GM21367 (cell line): ENCODE results near the gene FGD6.
"Not testable (repeated sequence)": the region's sequence is repeated elsewhere in the genome, so short reads cannot be mapped to it uniquely, and the experiment has no call there.

Experiments
- ATAC-seq: cut with Tn5 transposase; IDR thresholded peaks from one replicate; pipeline ENCODE4 v1.9.1; 2021; ENCODE audit not compliant: unreplicated experiment

FGD6 gene

DNA sequence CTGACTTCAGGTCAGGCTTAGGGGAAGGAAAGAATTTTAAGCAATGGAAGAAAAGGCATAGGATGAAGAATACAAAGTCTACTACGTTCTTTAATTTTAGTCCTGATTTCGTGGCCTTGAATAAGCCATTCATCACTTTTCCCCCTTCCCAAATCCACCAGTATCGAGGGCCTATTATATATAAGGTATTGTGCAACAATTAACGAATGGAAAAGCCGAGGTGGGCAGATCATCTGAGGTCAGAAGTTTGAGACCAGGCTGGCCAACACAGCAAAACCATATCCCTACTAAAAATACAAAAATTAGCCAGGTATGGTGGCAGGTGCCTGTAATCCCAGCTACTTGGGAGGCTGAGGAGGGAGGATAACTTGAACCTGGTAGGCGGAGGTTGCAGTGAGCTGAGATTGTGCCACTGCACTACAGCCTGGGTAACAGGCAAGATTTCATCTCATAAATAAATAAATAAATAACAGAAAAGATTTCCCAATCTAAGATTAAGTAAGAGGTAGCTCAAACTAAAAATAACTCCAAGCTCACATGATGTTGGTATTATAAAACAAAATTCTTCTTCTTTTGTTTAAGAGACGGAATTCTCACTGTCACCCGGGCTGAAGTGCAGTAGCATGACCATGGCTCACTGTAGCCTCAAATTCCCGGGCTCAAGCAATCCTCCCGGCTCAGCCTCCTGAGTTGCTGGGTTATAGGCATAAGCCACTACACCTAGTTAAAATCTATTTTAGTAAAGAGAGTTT is 85.5 kb downstream of the FGD6 start:
- ATAC-seq: no peak

GRCh38 chr12:95130096-95130495 is 87.2 kb downstream of the FGD6 start:
- no peak for ATAC-seq

GRCh38 chr12:95129115-95129514 is 88.2 kb downstream of the FGD6 start:
- no peak for ATAC-seq

- ATAC-seq: no peak
These were observed 90.5 kb downstream of the FGD6 start for GRCh38 chr12:95126736-95127135.

DNA sequence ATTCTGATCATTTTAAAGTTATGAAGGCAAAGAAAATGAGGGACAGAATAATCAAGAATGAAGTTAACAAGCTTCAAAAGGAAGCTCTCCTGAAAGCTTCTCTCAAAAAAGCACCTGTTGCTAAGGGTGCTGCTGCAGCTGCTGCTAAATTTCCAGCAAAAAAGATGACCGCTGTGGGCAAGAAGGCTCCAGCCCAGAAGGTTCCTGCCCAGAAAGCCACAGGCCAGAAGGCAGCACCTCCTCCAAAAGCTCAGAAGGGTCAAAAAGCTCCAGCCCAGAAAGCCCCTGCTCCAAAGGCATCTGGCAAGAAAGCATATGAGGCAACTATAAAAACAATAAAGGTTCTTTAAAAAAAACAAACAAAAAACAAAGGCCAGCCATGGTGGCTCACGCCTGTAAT is 91.2 kb downstream of the FGD6 start:
- ATAC-seq: no peak

DNA sequence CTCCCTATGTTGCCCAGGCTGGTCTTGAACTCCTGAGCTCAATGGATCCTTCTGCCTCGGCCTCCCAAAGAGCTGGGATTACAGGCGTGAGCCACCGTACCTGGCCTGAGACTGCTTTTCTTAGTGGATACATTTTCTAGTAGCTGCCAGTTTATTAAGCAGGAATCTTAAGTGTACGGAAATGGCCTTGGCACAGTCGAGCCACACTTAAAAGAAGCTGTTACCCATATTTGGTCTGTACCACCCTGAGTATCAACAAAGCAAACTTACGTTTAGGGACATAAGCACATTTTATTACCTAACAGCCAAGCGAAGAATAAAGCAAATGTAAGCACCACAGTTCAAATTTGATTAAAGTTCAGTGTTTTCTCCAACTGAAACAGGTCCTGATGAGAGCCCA is 93.2 kb downstream of the FGD6 start:
- ATAC-seq: no peak

DNA sequence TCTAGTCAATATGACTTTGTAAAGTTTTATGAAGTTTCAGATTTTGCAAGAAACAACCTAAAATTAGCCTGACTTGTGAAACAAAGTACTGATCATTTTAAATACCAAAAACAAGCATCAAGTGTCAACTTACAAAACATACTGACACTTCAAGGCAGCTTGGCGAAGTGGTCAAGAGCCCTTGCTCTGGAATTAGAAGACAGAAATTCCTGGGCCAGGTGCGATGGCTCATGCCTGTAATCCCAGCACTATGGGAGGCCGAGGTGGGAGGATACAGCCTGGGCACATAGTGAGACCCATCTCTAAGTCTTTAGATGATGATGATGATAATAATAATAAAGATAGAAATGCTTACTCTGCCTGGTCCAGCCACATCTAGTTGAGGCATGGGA is 98.5 kb downstream of the FGD6 start:
- no peak for ATAC-seq

GRCh38 chr12:95118138-95118787 is 99.0 kb downstream of the FGD6 start:
- ATAC-seq: no peak

- ATAC-seq: peak; percentile 85
These were observed 100.1 kb downstream of the FGD6 start for GRCh38 chr12:95117178-95117599.

DNA sequence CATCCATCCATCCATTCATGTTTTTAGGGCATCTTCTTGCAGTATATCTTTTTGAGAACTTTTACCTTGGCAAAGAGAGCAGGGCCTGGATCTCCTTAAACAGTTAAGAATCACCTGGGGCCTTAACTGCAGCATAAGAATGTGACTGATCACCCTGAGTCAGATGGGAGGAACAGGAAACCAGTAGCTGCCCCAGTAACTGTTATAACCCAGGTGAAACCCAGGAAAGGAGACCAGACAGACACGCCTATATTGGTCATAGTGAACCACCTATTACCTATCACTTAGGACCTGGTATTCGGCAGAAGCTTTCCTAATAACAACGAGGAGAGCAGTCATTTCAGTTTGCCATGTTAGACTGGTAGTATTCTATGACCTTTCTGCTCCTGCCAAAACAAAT is 100.5 kb downstream of the FGD6 start:
- ATAC-seq: peak; percentile 35

- ATAC-seq: no peak
These were observed 100.9 kb downstream of the FGD6 start for GRCh38 chr12:95116341-95116740.

GRCh38 chr12:95115641-95116040 is 101.6 kb downstream of the FGD6 start:
- no peak for ATAC-seq

DNA sequence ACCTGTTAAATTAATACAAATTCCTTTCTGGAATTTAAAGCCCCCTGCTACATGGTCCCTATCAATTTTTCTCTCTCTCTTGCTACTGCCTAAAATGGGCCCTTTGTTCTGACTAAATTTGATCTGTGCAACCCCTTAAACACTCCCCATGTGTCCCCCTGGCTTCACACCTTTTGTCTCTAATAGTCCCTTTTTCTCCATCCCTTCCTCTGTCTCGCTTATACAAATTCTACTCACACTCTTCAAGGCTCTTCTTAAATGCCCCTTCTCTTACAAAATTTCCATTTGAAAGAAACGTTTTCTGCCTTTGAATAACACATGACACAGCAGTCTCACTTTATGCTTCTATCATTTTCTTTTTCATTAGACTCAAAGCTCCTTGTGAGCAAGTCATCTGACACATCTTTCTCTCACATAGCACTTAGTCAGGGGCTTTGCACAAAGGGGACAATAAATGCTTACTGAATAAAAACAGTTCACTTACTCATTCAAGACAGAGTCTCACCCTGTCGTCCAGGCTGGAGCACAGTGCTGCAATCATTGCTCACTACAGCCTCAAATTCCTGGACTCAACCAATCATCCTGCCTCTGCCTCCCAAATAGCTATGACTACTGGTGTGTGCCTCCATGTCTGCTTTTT is 102.4 kb downstream of the FGD6 start:
- ATAC-seq: no peak

DNA sequence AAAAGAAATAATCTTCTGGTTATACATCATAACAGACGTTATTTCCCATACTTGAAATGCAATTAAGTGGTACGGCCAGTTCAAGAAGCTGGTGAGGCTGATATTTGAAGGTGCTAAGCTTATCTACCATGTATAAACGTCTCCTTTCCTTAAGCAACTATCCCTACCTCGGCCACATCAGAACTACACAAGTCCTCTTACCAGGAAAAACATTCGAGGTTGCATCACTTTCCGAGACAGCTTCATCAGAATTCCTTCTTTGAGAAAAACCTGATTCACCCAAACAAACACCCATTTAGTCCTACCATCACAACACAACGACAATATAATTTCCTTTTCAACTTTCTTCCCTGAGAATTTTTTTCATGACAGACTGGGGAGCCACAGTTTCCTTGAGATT is 109.9 kb downstream of the FGD6 start:
- ATAC-seq: no peak

GRCh38 chr12:95105540-95105939 is 111.7 kb downstream of the FGD6 start:
- no peak for ATAC-seq

DNA sequence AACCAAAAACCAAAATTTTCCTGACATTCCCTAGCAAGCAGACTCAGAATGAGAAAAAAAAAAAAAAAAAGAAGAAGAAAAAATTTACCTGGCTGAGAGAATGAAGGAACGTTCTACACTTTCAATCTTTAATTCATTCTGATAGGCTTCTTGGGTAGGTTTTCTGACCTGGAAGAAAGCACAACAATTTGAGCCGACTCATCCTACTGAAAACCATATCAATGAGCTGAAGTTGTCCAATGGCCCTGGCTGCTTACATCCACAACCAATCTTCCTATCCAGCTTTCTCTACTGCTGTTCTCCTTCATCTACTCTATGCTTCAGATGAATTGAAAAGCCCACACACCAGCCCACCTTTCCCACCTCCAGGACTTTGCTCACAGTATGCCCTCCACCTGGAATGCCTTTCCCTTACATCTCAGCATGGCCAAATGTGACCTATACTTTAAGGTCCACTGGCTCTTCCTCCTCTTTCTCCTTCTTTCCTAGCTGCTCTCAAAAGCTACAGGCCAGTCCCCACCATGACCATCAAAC is 112.3 kb downstream of the FGD6 start:
- ATAC-seq: no peak

DNA sequence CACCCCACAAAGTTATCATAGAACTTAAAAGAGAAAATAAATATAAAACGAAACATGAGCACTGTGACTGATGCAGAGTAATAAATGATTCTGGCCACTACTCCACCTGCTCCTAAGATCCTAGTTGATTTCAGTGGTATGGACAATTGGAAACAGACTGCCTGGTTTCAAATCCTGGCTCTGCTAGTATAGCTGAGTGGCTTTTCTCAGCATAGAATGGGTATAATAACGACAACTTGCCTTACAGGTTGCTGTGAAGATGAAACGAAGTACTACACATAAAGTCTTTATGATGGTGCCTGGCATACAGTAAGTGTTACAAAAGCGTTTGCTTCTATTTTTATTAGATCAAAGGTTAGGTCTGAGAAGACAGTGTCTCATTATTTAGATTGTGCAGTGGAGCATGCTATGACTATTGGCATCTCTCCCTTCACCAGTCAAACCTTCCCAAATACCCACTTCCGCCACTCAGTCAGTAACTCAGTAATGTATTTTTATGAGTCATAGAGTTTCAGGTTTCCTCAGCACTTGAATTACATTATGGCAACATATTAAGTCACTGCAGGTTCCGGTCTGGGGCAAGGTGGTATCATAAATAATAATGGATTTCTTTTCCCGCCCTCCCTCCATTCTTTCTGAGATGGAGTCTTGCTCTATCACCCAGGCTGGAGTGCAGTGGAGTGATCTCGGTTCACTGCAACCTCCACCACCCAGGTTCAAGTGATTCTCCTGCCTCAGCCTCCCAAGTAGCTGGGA is 114.2 kb downstream of the FGD6 start:
- ATAC-seq: peak; percentile 93

- ATAC-seq: not testable (repeated sequence)
These were observed 115.3 kb downstream of the FGD6 start for GRCh38 chr12:95101957-95102356.

GRCh38 chr12:95100264-95101190 is 116.7 kb downstream of the FGD6 start:
- no peak for ATAC-seq

DNA sequence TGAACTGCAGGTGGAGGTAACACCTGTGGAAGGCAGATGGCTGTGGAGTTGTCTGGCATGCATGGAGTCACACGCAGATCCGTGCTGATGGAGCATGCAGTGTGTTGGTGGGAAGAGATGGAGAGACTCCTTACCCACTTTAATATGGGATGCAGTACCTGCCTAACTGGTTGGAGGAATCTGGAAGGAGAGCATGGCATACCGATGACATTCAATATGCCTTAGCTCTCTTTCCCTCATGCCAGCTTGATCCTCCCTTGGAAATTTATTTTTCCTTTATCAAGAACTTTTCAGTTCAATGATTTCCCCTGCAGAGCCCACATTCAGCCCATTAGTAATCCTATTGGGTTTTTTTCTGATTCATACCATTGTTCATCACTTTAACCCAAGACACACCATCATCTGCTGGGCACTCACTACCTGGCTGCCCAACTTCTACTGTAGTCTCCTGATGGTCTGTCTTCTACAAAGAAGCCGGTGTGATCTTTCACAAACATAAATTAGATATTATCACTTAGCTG is 117.9 kb downstream of the FGD6 start:
- no peak for ATAC-seq
